Gastroesophageal sphincter (tissue), 3 donors: Measurements from ENCODE around the gene INKA2.

ENCODE experiments used
- CTCF ChIP-seq, 4 experiments: fragments of 200-600 bp in 2 of 4; fragments of 450-650 bp in 2 of 4; sonication (generic) in 1 of 4; IDR thresholded peaks; one replicate each; pipeline ENCODE4 v1.5.1; 2017 to 2019; ENCODE audit warnings: antibody characterized with exemption in 4 of 4, mild to moderate bottlenecking in 2 of 4, moderate library complexity in 2 of 4
- EP300 ChIP-seq: sonication (generic); formaldehyde crosslinking; IDR thresholded peaks from one replicate; pipeline ENCODE4 v1.6.1; 2017; ENCODE audit warnings: antibody characterized with exemption, mild to moderate bottlenecking
- POLR2A ChIP-seq, 2 donors: fragments of 450-650 bp; IDR thresholded peaks; one replicate each; pipeline ENCODE4 v1.6.1; 2017; ENCODE audit warnings: antibody characterized with exemption in 2 of 2, mild to moderate bottlenecking in 2 of 2, moderate library complexity in 1 of 2

GRCh38 chr1:111704240-111704639, 35.0 kb downstream of the INKA2 start:
- no peak for TF ChIP-seq CTCF (IDR thresholded peaks at IDR 0.05)
- no peak for TF ChIP-seq POLR2A (IDR thresholded peaks at IDR 0.05)
- no peak for TF ChIP-seq EP300
